ENCODE results near the gene RIT1. TPM values are rescaled to one million over a fixed set of nuclear protein-coding genes. Genes with fewer than 3 reads are reported as not detected.

Gene RIT1
- total RNA-seq, 1 experiment from 2014 or later = 27.2 TPM

DNA sequence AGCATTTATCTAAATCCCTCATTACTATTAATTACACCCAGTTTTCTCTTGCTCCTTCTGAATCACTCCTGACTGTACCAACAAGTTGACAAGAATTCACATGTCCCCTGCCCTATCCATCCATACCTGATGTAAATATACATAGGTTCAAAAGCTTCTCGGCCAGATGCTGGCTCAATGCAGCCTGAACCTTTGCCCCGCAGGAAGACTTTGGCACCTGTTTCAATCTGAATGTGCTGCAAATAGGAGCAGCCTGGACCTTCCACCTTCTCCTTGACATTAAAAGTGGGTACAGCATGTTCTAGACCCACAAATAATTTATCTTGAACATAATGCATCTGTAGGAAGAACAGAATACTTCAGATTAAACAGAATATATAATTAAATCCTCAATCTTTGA lies 14.4 kb upstream of the RIT1 start:
- Mint-ChIP-seq H3K27me3 (ENCODE audit: low read depth) (no peaks in the 10 kb centered on the region), H3K4me1 (no peaks in the 10 kb centered on the region), H3K27ac (no peak overlapping the region), H3K4me3 (no peak overlapping the region), H3K36me3 (peaks cover 82% of the 10 kb centered on the region), H3K9me3 (no peaks in the 10 kb centered on the region)
- POLR2A ChIA-PET = interaction anchor here (0.6 to 0.9 kb wide), 2 partner anchors 9 to 53 kb away, joined by 3 to 4 read pairs; partner anchors contain the start of gene ARHGEF2
- no peak for DNase-seq (ENCODE audit: low spot score)
- TF ChIP-seq FOXK1 (CRISPR knock-in tag; IDR thresholded peaks at IDR 0.05) (no peak), ZNF219 (CRISPR knock-in tag; IDR thresholded peaks at IDR 0.05; ENCODE audit: borderline replicate concordance) (no peak), GABPB1 (CRISPR knock-in tag; IDR thresholded peaks at IDR 0.05) (no peak), ZNF423 (CRISPR knock-in tag; IDR thresholded peaks at IDR 0.05) (no peak), JAZF1 (CRISPR knock-in tag; IDR thresholded peaks at IDR 0.05) (no peak), ETV6 (CRISPR knock-in tag; IDR thresholded peaks at IDR 0.05) (no peak), TEAD1 (CRISPR knock-in tag; IDR thresholded peaks at IDR 0.05) (no peak), NFATC4 (CRISPR knock-in tag; IDR thresholded peaks at IDR 0.05) (no peak)
- TF ChIP-seq, protein P1, sequence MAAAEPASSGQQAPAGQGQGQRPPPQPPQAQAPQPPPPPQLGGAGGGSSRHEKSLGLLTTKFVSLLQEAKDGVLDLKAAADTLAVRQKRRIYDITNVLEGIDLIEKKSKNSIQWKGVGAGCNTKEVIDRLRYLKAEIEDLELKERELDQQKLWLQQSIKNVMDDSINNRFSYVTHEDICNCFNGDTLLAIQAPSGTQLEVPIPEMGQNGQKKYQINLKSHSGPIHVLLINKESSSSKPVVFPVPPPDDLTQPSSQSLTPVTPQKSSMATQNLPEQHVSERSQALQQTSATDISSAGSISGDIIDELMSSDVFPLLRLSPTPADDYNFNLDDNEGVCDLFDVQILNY (CRISPR knock-in tag; IDR thresholded peaks at IDR 0.05) = no peak
- TF ChIP-seq, protein P2, sequence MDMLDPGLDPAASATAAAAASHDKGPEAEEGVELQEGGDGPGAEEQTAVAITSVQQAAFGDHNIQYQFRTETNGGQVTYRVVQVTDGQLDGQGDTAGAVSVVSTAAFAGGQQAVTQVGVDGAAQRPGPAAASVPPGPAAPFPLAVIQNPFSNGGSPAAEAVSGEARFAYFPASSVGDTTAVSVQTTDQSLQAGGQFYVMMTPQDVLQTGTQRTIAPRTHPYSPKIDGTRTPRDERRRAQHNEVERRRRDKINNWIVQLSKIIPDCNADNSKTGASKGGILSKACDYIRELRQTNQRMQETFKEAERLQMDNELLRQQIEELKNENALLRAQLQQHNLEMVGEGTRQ (CRISPR knock-in tag; IDR thresholded peaks at IDR 0.05) = no peak
- TF ChIP-seq, protein P3, sequence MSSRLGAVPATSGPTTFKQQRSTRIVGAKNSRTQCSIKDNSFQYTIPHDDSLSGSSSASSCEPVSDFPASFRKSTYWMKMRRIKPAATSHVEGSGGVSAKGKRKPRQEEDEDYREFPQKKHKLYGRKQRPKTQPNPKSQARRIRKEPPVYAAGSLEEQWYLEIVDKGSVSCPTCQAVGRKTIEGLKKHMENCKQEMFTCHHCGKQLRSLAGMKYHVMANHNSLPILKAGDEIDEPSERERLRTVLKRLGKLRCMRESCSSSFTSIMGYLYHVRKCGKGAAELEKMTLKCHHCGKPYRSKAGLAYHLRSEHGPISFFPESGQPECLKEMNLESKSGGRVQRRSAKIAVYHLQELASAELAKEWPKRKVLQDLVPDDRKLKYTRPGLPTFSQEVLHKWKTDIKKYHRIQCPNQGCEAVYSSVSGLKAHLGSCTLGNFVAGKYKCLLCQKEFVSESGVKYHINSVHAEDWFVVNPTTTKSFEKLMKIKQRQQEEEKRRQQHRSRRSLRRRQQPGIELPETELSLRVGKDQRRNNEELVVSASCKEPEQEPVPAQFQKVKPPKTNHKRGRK (CRISPR knock-in tag; IDR thresholded peaks at IDR 0.05; ENCODE audit: borderline replicate concordance) = no peak
- CTCF ChIA-PET = no interaction called here
- no peak for ATAC-seq

DNA sequence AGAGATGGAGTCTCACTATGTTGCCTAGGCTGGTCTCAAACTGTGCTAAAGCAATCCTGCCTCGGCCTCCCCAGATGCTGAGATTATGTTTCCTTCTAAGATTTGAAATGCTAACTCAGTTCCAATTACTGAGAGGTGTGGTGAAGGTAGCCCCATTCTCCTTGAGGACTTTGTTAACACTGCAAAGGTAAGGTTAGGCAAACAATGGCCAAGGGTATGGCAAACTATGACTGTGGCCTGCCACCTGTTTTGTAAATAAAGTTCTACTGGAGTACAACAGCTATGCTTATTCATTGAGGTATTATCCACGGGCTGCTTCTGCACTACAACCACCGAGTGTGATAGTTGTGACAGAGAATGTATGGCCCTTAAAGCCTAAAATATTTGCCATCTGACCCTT lies 9.6 kb upstream of the RIT1 start:
- Mint-ChIP-seq H3K36me3 (peaks cover 73% of the 10 kb centered on the region), H3K4me3 (no peak overlapping the region), H3K27ac (no peak overlapping the region), H3K4me1 (no peaks in the 10 kb centered on the region), H3K27me3 (ENCODE audit: low read depth) (no peaks in the 10 kb centered on the region), H3K9me3 (no peaks in the 10 kb centered on the region)
- ChIA-PET POLR2A (no interaction called here), CTCF (no interaction called here)
- no peak for DNase-seq (ENCODE audit: low spot score)
- ATAC-seq = no peak
- TF ChIP-seq TEAD1 (CRISPR knock-in tag; IDR thresholded peaks at IDR 0.05) (no peak), NFYB (CRISPR knock-in tag; conservative IDR thresholded peaks at IDR 0.05; ENCODE audit: low read depth) (no peak), JAZF1 (CRISPR knock-in tag; IDR thresholded peaks at IDR 0.05) (no peak), NR1H2 (CRISPR knock-in tag; IDR thresholded peaks at IDR 0.05) (no peak), CREB1 (CRISPR knock-in tag; IDR thresholded peaks at IDR 0.05) (no peak), ETV6 (CRISPR knock-in tag; IDR thresholded peaks at IDR 0.05) (no peak), ZNF396 (CRISPR knock-in tag; IDR thresholded peaks at IDR 0.05; ENCODE audit: borderline replicate concordance) (no peak), KAT7 (CRISPR knock-in tag; IDR thresholded peaks at IDR 0.05; ENCODE audit: borderline replicate concordance) (no peak), NR3C1 (CRISPR knock-in tag; conservative IDR thresholded peaks at IDR 0.05; ENCODE audit: low read depth) (no peak), SP1 (CRISPR knock-in tag; conservative IDR thresholded peaks at IDR 0.05) (no peak), ZBTB21 (CRISPR knock-in tag; IDR thresholded peaks at IDR 0.05; ENCODE audit: borderline replicate concordance) (no peak)
- TF ChIP-seq, protein P4, sequence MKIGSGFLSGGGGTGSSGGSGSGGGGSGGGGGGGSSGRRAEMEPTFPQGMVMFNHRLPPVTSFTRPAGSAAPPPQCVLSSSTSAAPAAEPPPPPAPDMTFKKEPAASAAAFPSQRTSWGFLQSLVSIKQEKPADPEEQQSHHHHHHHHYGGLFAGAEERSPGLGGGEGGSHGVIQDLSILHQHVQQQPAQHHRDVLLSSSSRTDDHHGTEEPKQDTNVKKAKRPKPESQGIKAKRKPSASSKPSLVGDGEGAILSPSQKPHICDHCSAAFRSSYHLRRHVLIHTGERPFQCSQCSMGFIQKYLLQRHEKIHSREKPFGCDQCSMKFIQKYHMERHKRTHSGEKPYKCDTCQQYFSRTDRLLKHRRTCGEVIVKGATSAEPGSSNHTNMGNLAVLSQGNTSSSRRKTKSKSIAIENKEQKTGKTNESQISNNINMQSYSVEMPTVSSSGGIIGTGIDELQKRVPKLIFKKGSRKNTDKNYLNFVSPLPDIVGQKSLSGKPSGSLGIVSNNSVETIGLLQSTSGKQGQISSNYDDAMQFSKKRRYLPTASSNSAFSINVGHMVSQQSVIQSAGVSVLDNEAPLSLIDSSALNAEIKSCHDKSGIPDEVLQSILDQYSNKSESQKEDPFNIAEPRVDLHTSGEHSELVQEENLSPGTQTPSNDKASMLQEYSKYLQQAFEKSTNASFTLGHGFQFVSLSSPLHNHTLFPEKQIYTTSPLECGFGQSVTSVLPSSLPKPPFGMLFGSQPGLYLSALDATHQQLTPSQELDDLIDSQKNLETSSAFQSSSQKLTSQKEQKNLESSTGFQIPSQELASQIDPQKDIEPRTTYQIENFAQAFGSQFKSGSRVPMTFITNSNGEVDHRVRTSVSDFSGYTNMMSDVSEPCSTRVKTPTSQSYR (CRISPR knock-in tag; IDR thresholded peaks at IDR 0.05) = no peak
- TF ChIP-seq, protein P5, sequence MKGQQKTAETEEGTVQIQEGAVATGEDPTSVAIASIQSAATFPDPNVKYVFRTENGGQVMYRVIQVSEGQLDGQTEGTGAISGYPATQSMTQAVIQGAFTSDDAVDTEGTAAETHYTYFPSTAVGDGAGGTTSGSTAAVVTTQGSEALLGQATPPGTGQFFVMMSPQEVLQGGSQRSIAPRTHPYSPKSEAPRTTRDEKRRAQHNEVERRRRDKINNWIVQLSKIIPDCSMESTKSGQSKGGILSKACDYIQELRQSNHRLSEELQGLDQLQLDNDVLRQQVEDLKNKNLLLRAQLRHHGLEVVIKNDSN (CRISPR knock-in tag; IDR thresholded peaks at IDR 0.05) = no peak
- TF ChIP-seq, protein P6, sequence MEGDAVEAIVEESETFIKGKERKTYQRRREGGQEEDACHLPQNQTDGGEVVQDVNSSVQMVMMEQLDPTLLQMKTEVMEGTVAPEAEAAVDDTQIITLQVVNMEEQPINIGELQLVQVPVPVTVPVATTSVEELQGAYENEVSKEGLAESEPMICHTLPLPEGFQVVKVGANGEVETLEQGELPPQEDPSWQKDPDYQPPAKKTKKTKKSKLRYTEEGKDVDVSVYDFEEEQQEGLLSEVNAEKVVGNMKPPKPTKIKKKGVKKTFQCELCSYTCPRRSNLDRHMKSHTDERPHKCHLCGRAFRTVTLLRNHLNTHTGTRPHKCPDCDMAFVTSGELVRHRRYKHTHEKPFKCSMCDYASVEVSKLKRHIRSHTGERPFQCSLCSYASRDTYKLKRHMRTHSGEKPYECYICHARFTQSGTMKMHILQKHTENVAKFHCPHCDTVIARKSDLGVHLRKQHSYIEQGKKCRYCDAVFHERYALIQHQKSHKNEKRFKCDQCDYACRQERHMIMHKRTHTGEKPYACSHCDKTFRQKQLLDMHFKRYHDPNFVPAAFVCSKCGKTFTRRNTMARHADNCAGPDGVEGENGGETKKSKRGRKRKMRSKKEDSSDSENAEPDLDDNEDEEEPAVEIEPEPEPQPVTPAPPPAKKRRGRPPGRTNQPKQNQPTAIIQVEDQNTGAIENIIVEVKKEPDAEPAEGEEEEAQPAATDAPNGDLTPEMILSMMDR (IDR thresholded peaks at IDR 0.05) = no peak
- TF ChIP-seq, protein P7, sequence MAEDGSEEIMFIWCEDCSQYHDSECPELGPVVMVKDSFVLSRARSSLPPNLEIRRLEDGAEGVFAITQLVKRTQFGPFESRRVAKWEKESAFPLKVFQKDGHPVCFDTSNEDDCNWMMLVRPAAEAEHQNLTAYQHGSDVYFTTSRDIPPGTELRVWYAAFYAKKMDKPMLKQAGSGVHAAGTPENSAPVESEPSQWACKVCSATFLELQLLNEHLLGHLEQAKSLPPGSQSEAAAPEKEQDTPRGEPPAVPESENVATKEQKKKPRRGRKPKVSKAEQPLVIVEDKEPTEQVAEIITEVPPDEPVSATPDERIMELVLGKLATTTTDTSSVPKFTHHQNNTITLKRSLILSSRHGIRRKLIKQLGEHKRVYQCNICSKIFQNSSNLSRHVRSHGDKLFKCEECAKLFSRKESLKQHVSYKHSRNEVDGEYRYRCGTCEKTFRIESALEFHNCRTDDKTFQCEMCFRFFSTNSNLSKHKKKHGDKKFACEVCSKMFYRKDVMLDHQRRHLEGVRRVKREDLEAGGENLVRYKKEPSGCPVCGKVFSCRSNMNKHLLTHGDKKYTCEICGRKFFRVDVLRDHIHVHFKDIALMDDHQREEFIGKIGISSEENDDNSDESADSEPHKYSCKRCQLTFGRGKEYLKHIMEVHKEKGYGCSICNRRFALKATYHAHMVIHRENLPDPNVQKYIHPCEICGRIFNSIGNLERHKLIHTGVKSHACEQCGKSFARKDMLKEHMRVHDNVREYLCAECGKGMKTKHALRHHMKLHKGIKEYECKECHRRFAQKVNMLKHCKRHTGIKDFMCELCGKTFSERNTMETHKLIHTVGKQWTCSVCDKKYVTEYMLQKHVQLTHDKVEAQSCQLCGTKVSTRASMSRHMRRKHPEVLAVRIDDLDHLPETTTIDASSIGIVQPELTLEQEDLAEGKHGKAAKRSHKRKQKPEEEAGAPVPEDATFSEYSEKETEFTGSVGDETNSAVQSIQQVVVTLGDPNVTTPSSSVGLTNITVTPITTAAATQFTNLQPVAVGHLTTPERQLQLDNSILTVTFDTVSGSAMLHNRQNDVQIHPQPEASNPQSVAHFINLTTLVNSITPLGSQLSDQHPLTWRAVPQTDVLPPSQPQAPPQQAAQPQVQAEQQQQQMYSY (CRISPR knock-in tag; IDR thresholded peaks at IDR 0.05) = no peak
- TF ChIP-seq, protein P2 (CRISPR knock-in tag; IDR thresholded peaks at IDR 0.05) = no peak

Measured in WTC11 (cell line).